Common myeloid progenitor, CD34-positive (primary cell): Measurements from ENCODE around the gene FPGS.
"Not testable (repeated sequence)": the region's sequence is repeated elsewhere in the genome, so short reads cannot be mapped to it uniquely, and the experiment has no call there.

Experiments used
- CTCF ChIA-PET: fragments of 350-600 bp; sonication (Branson Sonifier 250); formaldehyde crosslinking; loops from one replicate; lab custom pipeline; 2021; ENCODE audit warnings: antibody characterized with exemption; lab: Charles Lee
- POLR2A ChIA-PET: fragments of 350-600 bp; sonication (Branson Sonifier 250); formaldehyde crosslinking; loops from one replicate; lab custom pipeline; 2021; ENCODE audit warnings: antibody characterized with exemption; lab: Charles Lee
- DNase-seq, 3 donors: peaks; one replicate each; pipeline versions ENCODE4 v3.0.0 to v3.0.0-alpha.2; 2013
- H3K27ac ChIP-seq, 2 experiments: 1 replicate in 1 of 2; 2 replicates in 1 of 2; pipeline ENCODE4 v1.7.0; 2013; ENCODE audit warnings: inconsistent platforms in 2 of 2, low read length in 2 of 2, mild to moderate bottlenecking in 2 of 2, low read depth in 1 of 2, moderate library complexity in 1 of 2; ENCODE audit not compliant: severe bottlenecking in 2 of 2, insufficient read depth in 1 of 2, poor library complexity in 1 of 2
- H3K27me3 ChIP-seq, 5 experiments: replicated peaks in 2 of 5; 1 replicate in 3 of 5; 2 replicates in 2 of 5; pipeline versions ENCODE4 v1.6.1 to v1.7.0; 2013; ENCODE audit warnings: low read length in 4 of 5, mild to moderate bottlenecking in 2 of 5, moderate library complexity in 2 of 5, inconsistent platforms in 1 of 5; ENCODE audit not compliant: insufficient read depth in 5 of 5, control insufficient read depth in 4 of 5
- H3K36me3 ChIP-seq, 4 experiments: 1 replicate in 2 of 4; 2 replicates in 2 of 4; pipeline versions ENCODE4 v1.6.1 to v1.7.0; 2013; ENCODE audit warnings: low read length in 3 of 4, control low read depth in 1 of 4, mild to moderate bottlenecking in 1 of 4; ENCODE audit not compliant: control insufficient read depth in 4 of 4, insufficient read depth in 4 of 4
- H3K4me1 ChIP-seq, 4 experiments: 1 replicate in 3 of 4; 2 replicates in 1 of 4; pipeline versions ENCODE4 v1.6.1 to v1.7.1; 2013; ENCODE audit warnings: low read length in 3 of 4, mild to moderate bottlenecking in 3 of 4, control low read depth in 1 of 4, inconsistent platforms in 1 of 4, moderate library complexity in 1 of 4; ENCODE audit not compliant: control insufficient read depth in 4 of 4, insufficient read depth in 4 of 4; ENCODE audit errors: control extremely low read depth in 1 of 4
- H3K4me3 ChIP-seq, 7 experiments: 1 replicate in 4 of 7; 2 replicates in 3 of 7; pipeline versions ENCODE4 v1.5.1 to v1.7.0; 2013; ENCODE audit warnings: mild to moderate bottlenecking in 7 of 7, low read length in 6 of 7, moderate library complexity in 6 of 7, inconsistent platforms in 2 of 7, low read depth in 2 of 7, control low read depth in 1 of 7; ENCODE audit not compliant: insufficient read depth in 4 of 7, control insufficient read depth in 1 of 7; ENCODE audit errors: extremely low read depth in 1 of 7
- H3K9me3 ChIP-seq, 5 experiments: 1 replicate in 4 of 5; 2 replicates in 1 of 5; pipeline versions ENCODE4 v1.6.1 to v1.7.1; 2013; ENCODE audit warnings: low read length in 4 of 5, mild to moderate bottlenecking in 2 of 5, inconsistent platforms in 1 of 5, low read depth in 1 of 5, moderate library complexity in 1 of 5; ENCODE audit not compliant: control insufficient read depth in 4 of 5, insufficient read depth in 2 of 5; ENCODE audit errors: control extremely low read depth in 1 of 5
- WGBS: methylation state at CpG from one replicate; pipeline ENCODE4 v1.1.5; 2013; ENCODE audit not compliant: insufficient coverage; 5-methylcytosine and 5-hydroxymethylcytosine counted together

FPGS gene

DNA sequence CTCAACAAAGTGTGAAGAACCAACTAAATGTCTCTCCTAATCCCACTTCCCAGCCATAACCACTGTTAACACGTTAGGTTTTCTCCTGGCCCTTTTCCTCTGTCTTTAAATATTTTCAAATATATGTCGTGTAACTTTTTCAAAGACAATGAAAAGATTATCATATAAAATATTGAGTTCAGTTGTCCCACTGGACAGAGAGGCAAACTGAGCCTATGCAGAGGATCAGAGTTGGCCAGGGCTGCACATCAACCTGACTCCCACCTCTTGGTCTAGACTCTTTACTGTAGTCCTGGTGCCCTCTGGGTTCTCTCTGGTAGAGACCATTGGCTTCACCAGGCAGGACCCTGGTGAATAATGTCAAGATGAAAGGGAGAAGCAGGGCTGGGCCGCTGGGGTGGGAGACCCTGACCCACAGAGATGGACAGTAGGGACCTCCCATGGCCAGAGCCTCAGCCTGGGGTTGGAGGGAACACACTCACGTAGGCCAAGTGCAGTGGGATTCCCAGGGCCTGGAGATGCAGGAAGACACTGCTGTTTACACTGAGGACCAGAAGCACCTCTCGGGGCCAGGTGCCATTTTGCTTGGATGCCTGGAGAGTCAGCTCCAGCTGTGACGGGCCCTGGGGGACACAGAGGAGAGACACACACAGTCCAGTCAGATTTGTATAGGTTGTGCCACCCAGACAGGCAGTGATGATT is 26.7 kb downstream of the FPGS start:
- no peak overlapping the region for H3K4me3 ChIP-seq
- H3K27me3 ChIP-seq = no peaks in the 10 kb centered on the region
- peak overlapping the region in 1 of 2 experiments; percentile 60 for H3K27ac ChIP-seq
- H3K4me1 ChIP-seq = peaks cover 0 to 25% (median 10%) of the 10 kb centered on the region in 4 experiments
- WGBS = 94% methylated on average over 4 of the region's 6 CpGs
- ChIA-PET POLR2A (interaction anchor here (0.5 kb wide), 1 partner anchor 226 kb away, joined by 3 read pairs; no protein-coding TSS in a partner anchor), CTCF (interaction anchor here (4.4 kb wide), 1 partner anchor 40 kb away, joined by 25 read pairs; no protein-coding TSS in a partner anchor)
- no peaks in the 10 kb centered on the region for H3K9me3 ChIP-seq
- peaks cover 5 to 52% (median 31%) of the 10 kb centered on the region in 4 experiments for H3K36me3 ChIP-seq
- DNase-seq = no peak

DNA sequence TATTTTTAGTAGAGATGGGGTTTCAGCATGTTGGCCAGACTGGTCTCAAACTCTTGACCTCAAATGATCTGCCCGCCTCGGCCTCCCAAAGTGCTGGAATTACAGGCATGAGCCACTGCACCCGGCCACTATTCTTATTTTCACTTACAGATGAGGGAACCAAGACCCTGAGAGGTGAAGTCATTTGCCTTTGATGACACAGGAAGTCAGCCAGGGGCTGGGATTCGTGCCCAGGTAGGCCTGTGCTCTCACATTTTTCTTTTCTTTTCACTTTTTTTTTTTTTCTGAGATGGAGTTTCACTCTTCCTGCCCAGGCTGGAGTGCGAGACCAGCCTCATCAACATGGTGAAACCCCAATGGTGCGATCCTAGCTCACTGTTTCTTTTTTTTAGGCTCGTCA is 29.6 kb downstream of the FPGS start:
- POLR2A ChIA-PET = no interaction called here
- Histone ChIP-seq H3K27ac (no peak overlapping the region), H3K4me3 (no peak overlapping the region), H3K27me3 (no peaks in the 10 kb centered on the region), H3K9me3 (no peaks in the 10 kb centered on the region), H3K36me3 (peaks cover 3 to 24% (median 11%) of the 10 kb centered on the region in 4 experiments), H3K4me1 (peaks cover 0 to 46% (median 36%) of the 10 kb centered on the region in 4 experiments)
- DNase-seq = no peak
- CTCF ChIA-PET = interaction anchor here (0.7 to 1.5 kb wide), 2 partner anchors 10 to 37 kb away, joined by 3 read pairs; no protein-coding TSS in a partner anchor
- WGBS = 96% methylated on average over 6 of the region's 7 CpGs

DNA sequence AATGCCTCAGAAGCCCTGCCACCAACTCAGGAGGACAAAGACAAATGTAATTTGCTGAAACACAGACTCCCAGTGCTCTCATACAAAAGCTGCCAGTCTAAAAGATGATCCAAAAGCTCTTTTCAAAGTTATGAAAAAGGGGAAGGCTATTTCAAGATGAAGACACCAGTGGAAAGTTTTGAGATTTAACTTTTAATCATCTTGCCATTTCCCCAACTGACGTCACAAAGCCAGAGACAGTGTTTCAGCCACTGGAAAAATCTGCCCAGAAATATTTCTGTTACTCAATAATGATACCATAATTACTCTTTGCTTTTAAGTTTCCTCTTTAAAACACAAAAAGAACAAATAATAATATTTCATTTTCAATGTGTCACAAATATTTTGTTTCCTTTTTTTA is 30.9 kb downstream of the FPGS start:
- DNase-seq = peak in 2 of 3 donors; percentile 58 to 64
- no peak overlapping the region for H3K27ac ChIP-seq
- peaks cover 1 to 15% (median 8%) of the 10 kb centered on the region in 4 experiments for H3K36me3 ChIP-seq
- WGBS = 18% methylated on average over 1 of the region's 1 CpG
- peaks cover 0 to 53% (median 46%) of the 10 kb centered on the region in 4 experiments for H3K4me1 ChIP-seq
- CTCF ChIA-PET = interaction anchor here (1.1 to 5.6 kb wide), 3 partner anchors 9 to 39 kb away, joined by 3 to 26 read pairs (median 3); no protein-coding TSS in a partner anchor
- no peaks in the 10 kb centered on the region for H3K9me3 ChIP-seq
- POLR2A ChIA-PET = interaction anchor here (0.6 to 1.0 kb wide), 3 partner anchors 24 to 37 kb away, joined by 3 to 4 read pairs (median 3); no protein-coding TSS in a partner anchor
- no peak overlapping the region for H3K4me3 ChIP-seq
- H3K27me3 ChIP-seq = no peaks in the 10 kb centered on the region

DNA sequence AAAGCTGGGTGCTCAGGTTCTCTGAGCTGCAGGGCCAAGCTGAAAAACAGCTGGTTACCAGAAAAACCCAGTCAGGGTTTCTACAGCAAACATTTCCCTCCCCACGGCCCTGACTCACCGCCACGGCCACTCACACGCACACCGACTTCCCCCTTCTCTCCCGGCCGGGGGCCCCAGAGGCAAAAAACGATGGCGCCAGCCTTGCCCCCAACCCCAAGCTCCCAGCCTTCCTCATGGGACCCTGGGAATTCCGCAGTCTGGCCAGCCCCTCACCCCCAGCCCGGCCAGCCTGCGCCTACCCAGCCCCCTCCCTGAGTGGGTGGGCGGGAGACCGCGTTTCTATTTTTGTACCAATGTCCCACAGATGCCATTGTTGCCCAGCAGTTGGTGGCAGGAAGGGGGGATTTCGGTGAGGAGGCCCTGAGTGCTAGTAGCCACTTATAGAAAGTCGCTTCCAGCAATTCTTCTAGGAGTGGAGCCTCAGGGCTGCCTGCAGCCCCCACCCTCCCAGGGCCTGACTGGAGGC is 33.4 kb downstream of the FPGS start:
- H3K36me3 ChIP-seq = peaks cover 0 to 22% (median 7%) of the 10 kb centered on the region in 4 experiments
- H3K27me3 ChIP-seq = no peaks in the 10 kb centered on the region
- H3K4me3 ChIP-seq = peak overlapping the region in 4 of 7 experiments; percentile 20 to 55 (median 42)
- H3K27ac ChIP-seq = peak overlapping the region; percentile 88 to 91
- WGBS = 6% methylated on average over 10 of the region's 17 CpGs
- H3K9me3 ChIP-seq = no peaks in the 10 kb centered on the region
- peak; percentile 78 to 96 (median 94) for DNase-seq
- peaks cover 0 to 55% (median 53%) of the 10 kb centered on the region in 4 experiments for H3K4me1 ChIP-seq
- ChIA-PET CTCF (interaction anchor here (0.7 to 9.6 kb wide), 9 partner anchors 8 to 84 kb away, joined by 3 to 62 read pairs (median 6); partner anchors contain the start of gene ENG), POLR2A (interaction anchor here (1.0 to 1.3 kb wide), 3 partner anchors 11 to 27 kb away, joined by 3 to 5 read pairs (median 4); no protein-coding TSS in a partner anchor)

DNA sequence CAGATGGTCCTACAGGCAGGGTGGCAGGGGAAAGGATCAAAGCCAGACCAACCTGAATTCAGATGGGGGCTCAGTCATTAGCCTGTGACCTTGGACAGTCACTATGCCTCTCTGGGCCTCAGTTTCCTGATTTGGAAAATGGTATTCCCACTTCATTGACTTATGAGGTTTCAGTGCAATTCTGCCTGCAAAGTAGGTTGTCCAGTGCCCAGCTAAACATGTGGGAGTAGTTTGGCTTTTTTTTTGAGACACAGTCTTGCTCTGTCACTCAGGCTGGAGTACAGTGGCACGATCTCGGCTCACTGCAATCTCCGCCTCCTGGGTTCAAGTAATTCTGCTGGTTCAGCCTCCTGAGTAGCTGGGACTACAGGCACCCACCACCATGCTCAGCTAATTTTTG is 33.9 kb downstream of the FPGS start:
- peaks cover 0 to 27% (median 9%) of the 10 kb centered on the region in 4 experiments for H3K36me3 ChIP-seq
- not testable (repeated sequence) for H3K9me3 ChIP-seq, H3K27me3 ChIP-seq, DNase-seq
- ChIA-PET POLR2A (interaction anchor here (1.0 to 1.3 kb wide), 2 partner anchors 10 to 26 kb away, joined by 3 to 4 read pairs; no protein-coding TSS in a partner anchor), CTCF (interaction anchor here (0.9 to 9.6 kb wide), 9 partner anchors 18 to 84 kb away, joined by 3 to 62 read pairs (median 6); partner anchors contain the start of gene ENG)
- peak overlapping the region in 4 of 7 experiments; percentile 20 to 55 (median 42) for H3K4me3 ChIP-seq
- peaks cover 0 to 55% (median 53%) of the 10 kb centered on the region in 4 experiments for H3K4me1 ChIP-seq
- peak overlapping the region; percentile 88 to 91 for H3K27ac ChIP-seq
- WGBS = 93% methylated on average over 3 of the region's 3 CpGs

DNA sequence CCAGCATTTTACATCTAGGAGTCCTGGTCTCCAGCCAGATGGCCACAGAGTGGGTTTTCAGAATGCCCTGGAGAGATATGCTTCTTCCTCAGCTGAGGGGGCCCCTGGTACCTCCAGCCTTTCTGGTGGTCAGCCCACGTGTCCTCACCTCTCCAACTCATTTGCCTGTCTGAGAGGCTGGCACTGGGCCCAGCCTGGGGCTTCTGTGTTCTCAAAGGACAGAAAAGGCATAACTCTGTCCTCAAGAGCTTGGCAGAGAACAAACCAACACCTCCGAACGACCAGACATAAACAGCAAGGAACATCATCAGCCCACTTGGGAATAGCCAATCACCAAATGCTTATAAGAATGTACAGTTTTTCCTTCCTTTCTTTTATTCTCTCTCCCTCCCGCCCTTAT is 34.7 kb downstream of the FPGS start:
- DNase-seq = peak in 2 of 3 donors; percentile 36 to 44
- Histone ChIP-seq H3K36me3 (peaks cover 0 to 31% (median 11%) of the 10 kb centered on the region in 4 experiments), H3K4me3 (no peak overlapping the region), H3K4me1 (peaks cover 0 to 55% (median 53%) of the 10 kb centered on the region in 4 experiments), H3K27me3 (no peaks in the 10 kb centered on the region), H3K9me3 (no peaks in the 10 kb centered on the region), H3K27ac (peak overlapping the region in 1 of 2 experiments; percentile 23)
- CTCF ChIA-PET = interaction anchor here (1.1 to 9.6 kb wide), 7 partner anchors 17 to 61 kb away, joined by 3 to 62 read pairs (median 4); partner anchors contain the start of genes ENG and ST6GALNAC6
- WGBS = 43% methylated on average over 4 of the region's 4 CpGs
- POLR2A ChIA-PET = interaction anchor here (1.5 kb wide), 1 partner anchor 10 kb away, joined by 3 read pairs; no protein-coding TSS in a partner anchor
